Left ventricle myocardium superior (tissue), 1 donor: ENCODE measurements around the gene IL5. TPM values are rescaled to one million over a fixed set of nuclear protein-coding genes. Genes with fewer than 3 reads are reported as not detected.
"Not testable (repeated sequence)": the region's sequence is repeated elsewhere in the genome, so short reads cannot be mapped to it uniquely, and the experiment has no call there.

Experiments
- ATAC-seq: fragments of 200-7000 bp; cut with Tn5 transposase; one replicate; pipeline ENCODE4 v1.9.1; 2020; ENCODE audit warnings: mild to moderate bottlenecking, moderate library complexity
- DNase-seq: peaks from one replicate; pipeline ENCODE4 v3.0.0-alpha.2; 2020
- intact Hi-C: fragments of 100-400 bp; cut with micrococcal nuclease; formaldehyde crosslinking; loops from one replicate; pipeline ENCODE4 v1.11.0; 2022
- total RNA-seq: library from RNA; stranded (reverse); fragmentation: NEBNext Ultra II Directional; extraction: Animal tissue kit (Norgen Biotek cat#: 25700); gene quantifications from one replicate; pipeline ENCODE4 v1.2.1, GENCODE V29; 2021
- donor health status: DM: no; HTN: yes; CAD: no; lungs with severe emphysema.

IL5 gene
- total RNA-seq, 1 donor from 2014 or later, result not detected

DNA sequence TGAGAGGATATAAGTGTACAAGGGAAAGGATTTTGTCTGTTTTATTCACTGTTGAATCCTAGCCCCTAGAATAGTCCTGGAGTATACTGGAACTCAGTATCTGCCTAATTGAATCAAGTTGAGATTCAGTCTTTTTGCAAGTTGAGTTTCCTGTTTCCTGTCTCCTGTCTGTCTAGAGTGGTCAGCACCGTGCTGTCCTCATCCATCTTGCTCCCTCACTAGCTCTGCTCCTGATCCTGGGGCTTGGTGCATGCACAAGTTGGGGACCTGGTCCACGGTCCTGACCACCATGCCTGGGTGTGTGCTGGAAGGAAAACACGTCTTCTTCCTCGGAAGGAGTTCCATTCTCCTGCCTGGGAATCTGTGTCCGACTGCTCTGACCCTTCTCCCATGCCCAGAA, 3.2 kb downstream of the IL5 start:
- ATAC-seq, result no peak
- DNase-seq, result no peak
- intact Hi-C loops, result no loop called here

DNA sequence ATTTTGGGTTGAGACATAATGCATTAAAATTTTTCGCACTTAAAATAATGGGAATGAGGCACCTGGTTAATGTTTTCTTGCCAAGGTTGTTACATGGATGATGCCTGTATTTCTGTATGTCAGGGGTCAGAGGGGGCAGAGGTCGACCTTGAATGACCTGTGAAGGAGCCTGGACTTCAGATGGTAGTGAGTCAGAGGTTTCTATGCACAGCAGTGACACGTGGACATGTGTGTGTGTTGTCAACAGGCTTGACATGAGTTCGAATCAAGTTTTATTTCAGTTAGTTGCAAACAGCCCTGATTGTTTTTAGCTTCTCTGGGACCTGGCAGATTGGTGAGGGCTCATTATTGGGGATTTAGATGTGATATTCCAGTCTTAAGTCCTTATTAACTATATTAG, 3.6 kb downstream of the IL5 start:
- intact Hi-C loops, result no loop called here
- DNase-seq, result no peak

GRCh38 chr5:132530946-132531345, 12.4 kb downstream of the IL5 start:
- DNase-seq (no peak), ATAC-seq (no peak)
- intact Hi-C loops, result no loop called here

More for the DNA sequence above, 3.6 kb downstream of the IL5 start:
- no peak for ATAC-seq

- no peak for ATAC-seq
- intact Hi-C loops, result no loop called here
Measured at GRCh38 chr5:132528866-132529634, 14.3 kb downstream of the IL5 start.

DNA sequence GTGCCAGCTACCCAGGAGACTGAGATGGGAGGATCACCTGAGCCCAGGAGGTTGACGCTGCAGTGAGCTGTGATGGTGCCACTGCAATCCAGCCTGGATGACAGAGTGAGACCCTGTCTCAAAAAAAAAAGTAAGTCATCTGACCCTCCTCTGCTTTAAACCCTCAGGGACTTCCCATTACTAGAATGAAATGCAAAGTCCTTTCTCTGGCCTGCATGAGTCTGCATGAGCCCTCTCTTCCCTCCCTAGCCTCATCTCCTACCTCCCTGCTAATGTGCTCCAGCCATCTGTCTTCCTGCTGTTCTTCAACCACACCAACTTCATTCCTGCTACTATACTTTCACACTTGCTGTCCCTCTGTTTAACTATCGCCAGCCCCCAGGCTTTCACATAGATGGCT, 15.3 kb downstream of the IL5 start:
- ATAC-seq, result no peak
- intact Hi-C loops, result no loop called here

More at GRCh38 chr5:132528866-132529634, 14.3 kb downstream of the IL5 start:
- DNase-seq, result no peak

GRCh38 chr5:132526974-132527564, 16.3 kb downstream of the IL5 start:
- DNase-seq (no peak), ATAC-seq (no peak)
- intact Hi-C loops, result no loop called here

More for the DNA sequence above, 15.3 kb downstream of the IL5 start:
- no peak for DNase-seq

- ATAC-seq (peak; percentile 86), DNase-seq (no peak)
- intact Hi-C loops, result no loop called here
Measured at GRCh38 chr5:132526290-132526973, 16.9 kb downstream of the IL5 start.

GRCh38 chr5:132525299-132525724, 18.0 kb downstream of the IL5 start:
- intact Hi-C loops, result no loop called here
- DNase-seq (no peak), ATAC-seq (no peak)

DNA sequence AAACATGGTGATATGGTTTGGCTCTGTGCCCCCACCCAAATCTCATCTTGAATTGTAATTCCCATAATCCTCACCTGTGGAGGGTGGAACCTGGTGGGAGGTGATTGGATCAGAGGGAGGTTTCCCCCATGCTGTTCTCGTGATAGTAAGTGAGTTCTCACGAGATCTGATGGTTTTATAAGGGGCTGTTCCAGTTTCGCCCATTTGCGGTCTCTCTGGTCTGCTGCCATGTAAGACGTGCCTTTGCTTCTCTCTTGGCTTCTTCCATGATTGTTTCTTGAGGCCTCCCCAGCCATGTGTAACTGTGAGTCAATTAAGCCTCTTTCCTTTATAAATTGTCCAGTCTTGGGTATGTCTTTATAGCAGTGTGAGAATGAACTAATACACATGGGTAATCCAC, 18.4 kb downstream of the IL5 start:
- intact Hi-C loops, ATAC-seq: not testable (repeated sequence)

DNA sequence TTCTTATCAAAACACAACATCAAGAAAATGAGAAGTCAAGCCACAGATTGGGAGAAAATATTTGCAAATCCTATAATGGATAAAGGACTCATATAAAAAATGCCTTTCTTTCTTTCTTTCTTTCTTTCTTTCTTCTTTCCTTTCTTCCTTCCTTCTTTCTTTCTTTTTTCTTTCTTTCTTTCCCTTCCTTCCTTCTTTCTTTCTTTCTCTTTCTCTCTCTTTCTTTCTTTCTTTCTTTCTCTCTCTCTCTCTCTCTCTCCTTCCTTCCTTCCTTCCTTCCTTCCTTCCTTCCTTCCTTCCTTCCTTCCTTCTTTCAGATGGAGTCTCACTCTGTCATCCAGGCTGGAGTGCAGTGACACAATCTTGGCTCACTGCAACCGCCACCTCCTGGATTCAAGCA, 21.3 kb downstream of the IL5 start:
- ATAC-seq, intact Hi-C loops, DNase-seq: not testable (repeated sequence)

More for the DNA sequence above, 18.4 kb downstream of the IL5 start:
- not testable (repeated sequence) for DNase-seq

DNA sequence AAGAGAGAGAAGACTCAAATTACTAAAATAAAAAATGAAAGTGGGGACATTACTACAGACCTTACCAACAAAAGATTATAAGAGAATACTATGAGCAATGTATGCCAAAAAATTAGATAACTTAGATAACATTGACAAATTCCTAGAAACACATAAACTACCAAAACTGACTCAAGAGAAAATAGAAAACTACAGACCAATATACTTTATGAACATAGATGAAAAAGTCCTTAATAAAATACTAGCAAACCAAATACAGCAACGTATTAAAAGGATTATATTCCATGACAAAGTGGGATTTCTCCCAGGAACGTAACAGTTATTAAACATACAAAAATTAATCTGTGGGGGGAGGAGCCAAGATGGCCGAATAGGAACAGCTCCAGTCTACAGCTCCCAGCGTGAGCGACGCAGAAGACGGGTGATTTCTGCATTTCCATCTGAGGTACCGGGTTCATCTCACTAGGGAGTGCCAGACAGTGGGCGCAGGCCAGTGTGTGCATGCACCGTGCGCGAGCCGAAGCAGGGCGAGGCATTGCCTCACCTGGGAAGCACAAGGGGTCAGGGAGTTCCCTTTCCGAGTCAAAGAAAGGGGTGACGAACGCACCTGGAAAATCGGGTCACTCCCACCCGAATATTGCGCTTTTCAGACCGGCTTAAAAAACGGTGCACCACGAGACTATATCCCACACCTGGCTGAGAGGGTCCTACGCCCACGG, 29.5 kb downstream of the IL5 start:
- ATAC-seq, intact Hi-C loops, DNase-seq: not testable (repeated sequence)

DNA sequence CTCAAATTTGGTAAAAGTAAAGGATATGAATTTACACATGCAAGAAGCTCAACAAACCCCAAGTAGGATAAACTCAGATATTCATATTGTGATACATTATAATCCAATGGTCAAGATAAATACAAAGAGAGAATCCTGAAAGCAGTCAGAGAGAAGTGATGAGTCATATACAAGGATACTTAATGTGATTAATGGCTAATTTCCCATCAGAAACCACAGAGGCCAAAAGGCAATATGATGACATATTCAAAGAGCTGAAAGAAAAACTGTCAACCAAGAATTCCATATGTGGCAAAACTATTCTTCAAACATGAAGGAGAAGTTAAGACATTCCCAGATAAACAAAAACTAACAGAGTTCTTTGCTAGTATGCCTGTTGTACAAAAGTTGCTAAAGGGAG, 33.2 kb downstream of the IL5 start:
- ATAC-seq (no peak), DNase-seq (no peak)
- intact Hi-C loops, result no loop called here

DNA sequence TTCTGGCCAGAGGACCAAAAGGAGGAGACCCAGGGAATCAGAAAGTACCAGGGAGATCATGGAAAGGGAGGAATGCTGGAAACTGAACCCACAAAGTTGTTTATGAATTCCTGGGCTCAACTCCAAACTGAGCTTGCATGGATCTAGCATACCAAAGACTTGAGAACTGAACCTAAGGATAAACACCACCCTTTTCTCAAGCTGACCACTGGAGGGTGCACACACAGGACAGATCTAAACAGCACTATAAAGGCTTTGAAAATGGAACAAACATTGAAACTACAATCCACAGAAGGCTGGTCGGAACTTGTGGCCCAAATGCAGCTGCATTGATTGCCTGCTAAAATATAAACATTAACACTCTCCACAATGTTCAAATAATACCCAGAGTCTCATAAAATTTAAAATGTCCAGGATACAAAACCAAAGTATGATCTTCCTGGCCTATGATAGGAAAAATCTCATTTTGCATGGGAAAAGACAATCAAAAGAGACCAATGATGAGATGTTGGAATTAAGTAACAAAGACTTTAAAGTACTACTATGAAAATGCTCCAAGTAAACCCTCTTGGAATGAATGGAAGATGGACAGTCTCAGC, 37.1 kb downstream of the IL5 start:
- intact Hi-C loops, result no loop called here
- DNase-seq (no peak), ATAC-seq (peak; percentile 41)

DNA sequence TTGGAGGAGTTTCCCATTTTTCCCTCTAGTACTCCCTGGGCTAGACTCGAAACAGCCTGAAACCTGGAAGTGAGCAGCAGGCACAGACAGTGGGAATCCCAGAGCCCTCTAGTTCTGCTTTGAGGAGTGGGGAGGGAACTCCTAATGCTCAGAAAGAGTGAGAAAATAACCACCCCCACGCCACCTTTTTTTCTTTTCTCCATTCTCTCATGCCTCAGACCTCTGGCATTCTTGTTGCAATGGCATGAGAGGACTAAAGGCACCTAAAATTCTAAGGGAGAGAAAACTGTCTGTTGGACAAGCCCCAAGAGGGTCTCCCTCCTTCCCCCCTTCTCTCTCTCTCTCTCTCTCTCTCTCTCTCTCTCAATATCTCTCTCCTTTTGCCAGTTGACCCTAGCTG, 37.7 kb downstream of the IL5 start:
- ATAC-seq, result no peak
- intact Hi-C loops, result no loop called here
- DNase-seq, result no peak

DNA sequence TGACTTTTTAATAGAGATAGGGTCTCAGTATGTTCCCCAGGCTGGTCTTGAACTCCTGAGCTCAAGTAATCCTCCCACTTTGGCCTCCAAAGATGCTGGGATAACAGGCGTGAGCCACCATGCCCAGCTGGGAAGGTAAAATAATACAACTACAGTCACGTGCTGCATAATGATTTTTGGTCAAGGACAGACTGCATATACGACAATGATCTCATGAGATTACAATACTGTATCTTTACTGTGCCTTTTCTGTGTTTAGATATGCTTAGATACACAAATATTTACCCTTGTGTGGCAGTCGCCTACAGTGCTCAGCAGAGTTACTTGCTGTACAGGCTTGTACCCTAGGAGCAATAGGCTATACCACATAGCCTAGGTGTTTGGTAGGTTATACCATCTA, 38.6 kb downstream of the IL5 start:
- DNase-seq (no peak), ATAC-seq (no peak)
- intact Hi-C loops, result no loop called here

DNA sequence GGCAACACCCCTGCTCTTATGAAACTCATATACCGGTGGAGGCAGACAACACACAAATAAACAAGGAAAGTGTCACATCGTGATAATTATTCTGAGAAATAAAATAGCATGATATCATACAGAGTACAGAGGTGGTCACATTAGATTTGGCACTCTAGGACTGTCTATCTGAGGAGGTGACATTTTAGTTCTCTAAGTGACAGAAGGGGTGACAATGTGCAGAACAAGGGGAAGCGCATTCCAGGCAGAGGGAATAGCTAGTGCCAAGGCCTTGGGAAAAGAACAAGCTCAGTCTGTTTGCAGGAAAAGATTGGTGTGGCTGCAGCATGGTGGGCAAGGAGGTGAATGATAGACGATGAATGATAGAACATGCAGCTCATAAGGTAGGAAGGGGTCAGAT, 40.1 kb downstream of the IL5 start:
- intact Hi-C loops, result no loop called here
- ATAC-seq, result peak; percentile 67
- DNase-seq, result no peak

GRCh38 chr5:132501961-132502931, 41.1 kb downstream of the IL5 start:
- intact Hi-C loops, result loop anchor here (2.0 kb wide), 1 partner anchor 115 kb away; no protein-coding TSS in a partner anchor
- no peak for DNase-seq
- ATAC-seq, result no peak

DNA sequence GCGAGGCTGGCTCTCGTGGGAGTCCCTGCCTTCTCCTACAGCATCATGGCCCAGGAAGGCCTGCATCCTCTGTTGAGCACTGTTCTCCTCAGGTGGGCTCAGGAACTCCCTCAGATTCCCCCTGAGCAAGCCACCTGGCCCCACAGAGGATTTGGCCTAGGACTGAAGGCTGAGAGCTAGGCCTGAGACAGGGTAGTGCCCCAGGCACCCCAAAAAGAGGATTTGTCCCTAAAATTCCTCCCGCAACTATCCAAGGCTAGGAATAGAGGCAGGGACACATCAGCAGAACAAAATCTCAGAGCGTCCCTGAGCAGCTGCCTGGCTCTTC, 41.7 kb downstream of the IL5 start:
- DNase-seq, result no peak
- ATAC-seq, result no peak
- intact Hi-C loops, result loop anchor here (2.0 kb wide), 1 partner anchor 115 kb away; no protein-coding TSS in a partner anchor
